ENCODE results near the gene STMN3.
"Not testable (repeated sequence)": the region's sequence is repeated elsewhere in the genome, so short reads cannot be mapped to it uniquely, and the experiment has no call there.

STMN3 gene

GRCh38 chr20:63635431-63636141 lies 17.6 kb downstream of the STMN3 start:
- DNase-seq, result no peak

- no peak for DNase-seq
Observed at GRCh38 chr20:63633732-63634131, 19.5 kb downstream of the STMN3 start.

- not testable (repeated sequence) for DNase-seq
Observed at GRCh38 chr20:63631426-63631825, 21.8 kb downstream of the STMN3 start.

GRCh38 chr20:63630956-63631355 lies 22.3 kb downstream of the STMN3 start:
- DNase-seq, result not testable (repeated sequence)

- peak; percentile 70 for DNase-seq
Observed at GRCh38 chr20:63628246-63628975, 24.8 kb downstream of the STMN3 start.

GRCh38 chr20:63627751-63628245 lies 25.4 kb downstream of the STMN3 start:
- DNase-seq, result no peak

GRCh38 chr20:63627129-63627750 lies 26.0 kb downstream of the STMN3 start:
- peak; percentile 95 for DNase-seq

GRCh38 chr20:63626424-63627128 lies 26.6 kb downstream of the STMN3 start, which contains the start of gene GMEB2:
Gene GMEB2 (minus strand): TSS chr20:63627101. CDS start chr20:63619397, 7,704 bp downstream.
- peak; percentile 80 for DNase-seq

- no peak for DNase-seq
Observed at GRCh38 chr20:63625771-63626423, 27.3 kb downstream of the STMN3 start.

GRCh38 chr20:63624486-63624885 lies 28.7 kb downstream of the STMN3 start:
- DNase-seq, result peak; percentile 51

GRCh38 chr20:63622732-63623131 lies 30.5 kb downstream of the STMN3 start:
- DNase-seq, result no peak

- DNase-seq, result no peak
Observed at GRCh38 chr20:63622096-63622495, 31.1 kb downstream of the STMN3 start.

GRCh38 chr20:63620991-63621390 lies 32.2 kb downstream of the STMN3 start:
- DNase-seq, result no peak

- no peak for DNase-seq
Observed at GRCh38 chr20:63619505-63619904, 33.7 kb downstream of the STMN3 start.

- DNase-seq, result no peak
Observed at GRCh38 chr20:63619086-63619485, 34.1 kb downstream of the STMN3 start.

- no peak for DNase-seq
Observed at GRCh38 chr20:63618291-63618980, 34.8 kb downstream of the STMN3 start.

GRCh38 chr20:63617876-63618265 lies 35.4 kb downstream of the STMN3 start:
- no peak for DNase-seq

GRCh38 chr20:63617092-63617875 lies 35.9 kb downstream of the STMN3 start:
- no peak for DNase-seq

GRCh38 chr20:63613863-63614594 lies 39.2 kb downstream of the STMN3 start:
- DNase-seq, result not testable (repeated sequence)

Measured in fibroblast of skin of scalp (primary cell).